HG02840 (cell line): Measurements from ENCODE around the gene POU2F3.

Experiments
- ATAC-seq: cut with Tn5 transposase; IDR thresholded peaks from one replicate; pipeline ENCODE4 v1.9.1; 2021; ENCODE audit warnings: mild to moderate bottlenecking, moderate library complexity, moderate number of reproducible peaks; ENCODE audit not compliant: unreplicated experiment, low FRiP score

POU2F3 gene

GRCh38 chr11:120363436-120363835 is 123.5 kb downstream of the POU2F3 start:
- no peak for ATAC-seq

GRCh38 chr11:120365512-120365911 is 125.6 kb downstream of the POU2F3 start:
- no peak for ATAC-seq
